GM18499 (cell line): Measurements from ENCODE around the gene TMIE.

Experiments used
- ATAC-seq: cut with Tn5 transposase; IDR thresholded peaks from one replicate; pipeline ENCODE4 v1.9.1; 2021; ENCODE audit warnings: moderate number of reproducible peaks; ENCODE audit not compliant: insufficient read depth, unreplicated experiment

TMIE gene

GRCh38 chr3:46706771-46707582, 5.8 kb downstream of the TMIE start:
- no peak for ATAC-seq

- ATAC-seq, result no peak
Measured at GRCh38 chr3:46707601-46708011, 6.4 kb downstream of the TMIE start.

- ATAC-seq, result no peak
Measured at GRCh38 chr3:46708401-46709156, 7.4 kb downstream of the TMIE start.

GRCh38 chr3:46709157-46709654, 8.0 kb downstream of the TMIE start:
- no peak for ATAC-seq

- ATAC-seq, result no peak
Measured at GRCh38 chr3:46709721-46710120, 8.5 kb downstream of the TMIE start.

- no peak for ATAC-seq
Measured at GRCh38 chr3:46710229-46710628, 9.0 kb downstream of the TMIE start.

GRCh38 chr3:46710671-46711295, 9.6 kb downstream of the TMIE start:
- no peak for ATAC-seq

GRCh38 chr3:46711305-46711704, 10.1 kb downstream of the TMIE start:
- no peak for ATAC-seq

GRCh38 chr3:46711760-46712159, 10.6 kb downstream of the TMIE start:
- ATAC-seq, result no peak

- no peak for ATAC-seq
Measured at GRCh38 chr3:46712191-46713049, 11.2 kb downstream of the TMIE start.

GRCh38 chr3:46713050-46713897, 12.1 kb downstream of the TMIE start:
- ATAC-seq, result no peak

GRCh38 chr3:46713898-46714552, 12.8 kb downstream of the TMIE start:
- no peak for ATAC-seq

GRCh38 chr3:46714728-46715506, 13.7 kb downstream of the TMIE start:
- no peak for ATAC-seq

- ATAC-seq, result no peak
Measured at GRCh38 chr3:46715507-46716175, 14.4 kb downstream of the TMIE start.

GRCh38 chr3:46716461-46717441, 15.6 kb downstream of the TMIE start:
- no peak for ATAC-seq
